Measurements from ENCODE around the gene BTF3. TPM values are rescaled to one million over a fixed set of nuclear protein-coding genes. Genes with fewer than 3 reads are reported as not detected.

The BTF3 gene
- total RNA-seq, 1 experiment from 2014 or later: 861 TPM

DNA sequence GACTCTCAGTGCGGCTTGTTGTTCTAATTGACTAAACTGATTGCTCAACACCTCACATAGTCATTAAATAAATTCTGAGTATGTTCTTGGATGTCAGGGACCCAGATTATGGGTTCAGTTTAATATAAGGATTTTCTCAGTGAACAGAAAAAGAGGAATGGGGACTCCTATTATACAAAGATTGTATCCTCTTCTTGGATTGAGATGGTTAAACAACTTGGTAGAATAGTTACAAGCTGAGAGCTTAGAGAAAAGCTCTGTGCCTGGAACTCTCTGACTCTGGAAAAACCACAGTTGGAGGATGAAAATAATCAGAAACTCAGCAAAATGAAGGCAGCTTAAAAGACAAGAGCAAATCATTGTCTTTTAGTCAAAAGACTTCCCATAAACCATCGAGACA lies 36.7 kb downstream of the BTF3 start:
- H3K9ac ChIP-seq (ENCODE audit: extremely low read depth, insufficient read length, low read length): no peak overlapping the region
- no peaks in the 10 kb centered on the region for H3K23me2 ChIP-seq (ENCODE audit: insufficient read length, low read depth, low read length, poor library complexity, severe bottlenecking)
- WGBS (ENCODE audit: extremely low coverage, insufficient read length, low lambda C conversion rate): no CpG with 5 or more reads among the region's 2 CpGs
- H4K8ac ChIP-seq (replicated peaks; ENCODE audit: insufficient read length, low read depth, low read length): no peak overlapping the region
- no peak for DNase-seq
- TF ChIP-seq, protein P1, sequence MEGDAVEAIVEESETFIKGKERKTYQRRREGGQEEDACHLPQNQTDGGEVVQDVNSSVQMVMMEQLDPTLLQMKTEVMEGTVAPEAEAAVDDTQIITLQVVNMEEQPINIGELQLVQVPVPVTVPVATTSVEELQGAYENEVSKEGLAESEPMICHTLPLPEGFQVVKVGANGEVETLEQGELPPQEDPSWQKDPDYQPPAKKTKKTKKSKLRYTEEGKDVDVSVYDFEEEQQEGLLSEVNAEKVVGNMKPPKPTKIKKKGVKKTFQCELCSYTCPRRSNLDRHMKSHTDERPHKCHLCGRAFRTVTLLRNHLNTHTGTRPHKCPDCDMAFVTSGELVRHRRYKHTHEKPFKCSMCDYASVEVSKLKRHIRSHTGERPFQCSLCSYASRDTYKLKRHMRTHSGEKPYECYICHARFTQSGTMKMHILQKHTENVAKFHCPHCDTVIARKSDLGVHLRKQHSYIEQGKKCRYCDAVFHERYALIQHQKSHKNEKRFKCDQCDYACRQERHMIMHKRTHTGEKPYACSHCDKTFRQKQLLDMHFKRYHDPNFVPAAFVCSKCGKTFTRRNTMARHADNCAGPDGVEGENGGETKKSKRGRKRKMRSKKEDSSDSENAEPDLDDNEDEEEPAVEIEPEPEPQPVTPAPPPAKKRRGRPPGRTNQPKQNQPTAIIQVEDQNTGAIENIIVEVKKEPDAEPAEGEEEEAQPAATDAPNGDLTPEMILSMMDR (conservative IDR thresholded peaks at IDR 0.05): no peak
- H3K36me3 Mint-ChIP-seq (ENCODE audit: insufficient read depth in 1 of 3, low read depth in 3 of 3): peaks cover 2 to 22% (median 7%) of the 10 kb centered on the region in 3 experiments
- H3K18ac ChIP-seq (ENCODE audit: insufficient read length, low read depth, low read length): no peak overlapping the region
- 0 out of 4 replicates have a peak, but pooled peaks cover 0 to 7% of the 10 kb centered on the region in 2 experiments for H3K4me1 Mint-ChIP-seq
- H3K27ac Mint-ChIP-seq: no peak overlapping the region
- no peaks in the 10 kb centered on the region for H3K4me1 ChIP-seq (ENCODE audit: insufficient read depth, low read length)
- H2AFZ ChIP-seq (ENCODE audit: low read length): no peak overlapping the region
- H3T11ph ChIP-seq (ENCODE audit: low read length): no peak overlapping the region
- H3K4me3 Mint-ChIP-seq: no peak overlapping the region
- no peak overlapping the region for H3K27ac ChIP-seq (ENCODE audit: insufficient read length, low read depth, low read length)
- H2BK120ac ChIP-seq (ENCODE audit: low read depth, low read length, poor library complexity, severe bottlenecking): no peak overlapping the region
- no peak overlapping the region for H3K56ac ChIP-seq (ENCODE audit: insufficient read length, low read depth, low read length)
- H3K27me3 ChIP-seq (ENCODE audit: insufficient read depth, low read length): no peaks in the 10 kb centered on the region
- H3K23ac ChIP-seq (ENCODE audit: insufficient read length, low read depth, low read length): no peak overlapping the region
- H3K4me2 ChIP-seq (ENCODE audit: insufficient read depth, insufficient read length, low read length): no peak overlapping the region
- no peak overlapping the region for H2AK5ac ChIP-seq (ENCODE audit: insufficient read length, low read length)
- H4K20me1 ChIP-seq (ENCODE audit: control insufficient read depth, insufficient read depth, insufficient read length): no peaks in the 10 kb centered on the region
- H3K9me3 ChIP-seq (ENCODE audit: control insufficient read depth, low read depth, low read length): no peaks in the 10 kb centered on the region
- H2BK15ac ChIP-seq (ENCODE audit: low read depth, low read length): no peak overlapping the region
- no peak overlapping the region for H4K5ac ChIP-seq (ENCODE audit: insufficient read length, low read depth, low read length)
- H2BK12ac ChIP-seq (ENCODE audit: insufficient read length, low read depth, low read length): no peak overlapping the region
- H4K91ac ChIP-seq (ENCODE audit: insufficient read length, low read depth, low read length): no peak overlapping the region
- peaks cover 3% of the 10 kb centered on the region for H3K27me3 Mint-ChIP-seq (ENCODE audit: low read depth)
- H3K79me2 ChIP-seq (ENCODE audit: insufficient read depth, low read length): no peaks in the 10 kb centered on the region
- H3K4ac ChIP-seq (ENCODE audit: low read depth, low read length): no peak overlapping the region
- H3K9me3 Mint-ChIP-seq: peaks cover 22 to 25% of the 10 kb centered on the region in 2 experiments
- H2BK5ac ChIP-seq (ENCODE audit: insufficient read length, low read length): no peak overlapping the region
- H3K79me1 ChIP-seq (ENCODE audit: insufficient read depth, low read depth, low read length, poor library complexity, severe bottlenecking): no peaks in the 10 kb centered on the region
- H3K14ac ChIP-seq (ENCODE audit: insufficient read depth, low read length): no peak overlapping the region
- H2BK20ac ChIP-seq (ENCODE audit: low read depth, low read length, poor library complexity, severe bottlenecking): no peak overlapping the region

Measured in H9 (cell line).